Keratinocyte (primary cell): Measurements from ENCODE around the gene POLR1A. TPM values are rescaled to one million over a fixed set of nuclear protein-coding genes. Genes with fewer than 3 reads are reported as not detected.

ENCODE experiments used
- DNase-seq: peaks from one replicate; pipeline ENCODE4 v3.0.0-alpha.2; 2011; ENCODE audit warnings: low read depth, missing footprints, low spot score
- FAIRE-seq: peaks from 2 replicates; lab custom pipeline; 2011; peaks lifted over from hg19 to GRCh38; lab: Jason Lieb, UNC
- H2AFZ ChIP-seq: 2 replicates; pipeline ENCODE4 v1.6.0; 2012; ENCODE audit warnings: low read length, control low read depth, inconsistent platforms; ENCODE audit not compliant: control insufficient read depth
- H3K27ac ChIP-seq: 2 replicates; pipeline ENCODE4 v1.5.1; 2011; ENCODE audit warnings: low read length; ENCODE audit not compliant: control insufficient read depth, insufficient read depth
- H3K27me3 ChIP-seq: 3 replicates; pipeline ENCODE4 v1.6.0; 2011; ENCODE audit warnings: low read length; ENCODE audit not compliant: control insufficient read depth, insufficient read depth; ENCODE audit errors: extremely low read depth
- H3K36me3 ChIP-seq, 2 experiments: 2 replicates in 1 of 2; 3 replicates in 1 of 2; pipeline ENCODE4 v1.5.1; 2011; ENCODE audit warnings: low read length in 2 of 2, mild to moderate bottlenecking in 1 of 2; ENCODE audit not compliant: control insufficient read depth in 2 of 2, insufficient read depth in 2 of 2; ENCODE audit errors: extremely low read depth in 1 of 2
- H3K4me1 ChIP-seq: 3 replicates; pipeline ENCODE4 v1.5.1; 2011; ENCODE audit warnings: low read length; ENCODE audit not compliant: control insufficient read depth, insufficient read depth; ENCODE audit errors: extremely low read depth
- H3K4me2 ChIP-seq: 3 replicates; pipeline ENCODE4 v1.6.0; 2011; ENCODE audit warnings: low read depth, low read length; ENCODE audit not compliant: control insufficient read depth, insufficient read depth; ENCODE audit errors: extremely low read depth
- H3K4me3 ChIP-seq, 3 experiments: fragments of 200-600 bp in 1 of 3; sonication (generic) in 1 of 3; 2 replicates in 2 of 3; 3 replicates in 1 of 3; pipeline ENCODE4 v1.5.1; 2011 to 2016; ENCODE audit warnings: low read length in 3 of 3, mild to moderate bottlenecking in 3 of 3, control low read depth in 2 of 3, inconsistent platforms in 1 of 3, low read depth in 1 of 3, mixed read lengths in 1 of 3, mixed run types in 1 of 3, moderate library complexity in 1 of 3; ENCODE audit not compliant: control insufficient read depth in 2 of 3, insufficient read depth in 2 of 3; ENCODE audit errors: extremely low read depth in 1 of 3
- H3K79me2 ChIP-seq: 2 replicates; pipeline ENCODE4 v1.6.0; 2012; ENCODE audit warnings: low read length; ENCODE audit not compliant: control insufficient read depth, insufficient read depth
- H3K9ac ChIP-seq: 3 replicates; pipeline ENCODE4 v1.6.0; 2011; ENCODE audit warnings: low read length; ENCODE audit not compliant: control insufficient read depth, insufficient read depth; ENCODE audit errors: extremely low read depth
- H3K9me1 ChIP-seq: 3 replicates; pipeline ENCODE4 v1.6.0; 2011; ENCODE audit warnings: low read length; ENCODE audit not compliant: control insufficient read depth, insufficient read depth; ENCODE audit errors: extremely low read depth
- H3K9me3 ChIP-seq: 2 replicates; pipeline ENCODE4 v1.5.1; 2012; ENCODE audit warnings: low read depth, low read length; ENCODE audit not compliant: control insufficient read depth
- H4K20me1 ChIP-seq: 3 replicates; pipeline ENCODE4 v1.6.0; 2011; ENCODE audit warnings: low read length; ENCODE audit not compliant: control insufficient read depth, insufficient read depth; ENCODE audit errors: extremely low read depth
- EZH2 ChIP-seq: IDR thresholded peaks from one replicate; pipeline ENCODE4 v1.6.1; 2012; ENCODE audit warnings: inconsistent platforms, mild to moderate bottlenecking, low read length, moderate library complexity
- dilution Hi-C: fragments of 300-500 bp; cut with MboI; formaldehyde crosslinking; loops from one replicate; pipeline ENCODE4 v1.7.0; 2020; ENCODE audit warnings: low sequenced_read_pairs; ENCODE audit not compliant: extremely low pct_ligation_motif_present
- polyA plus RNA-seq, 5 experiments: library from polyadenylated mRNA; depleted of rRNA in 3 of 5; stranded (reverse) in 3 of 5; stranded (forward) in 1 of 5; unstranded in 1 of 5; fragments of >200 nt; gene quantifications; 1 replicate in 1 of 5; 2 replicates in 3 of 5; 3 replicates in 1 of 5; pipeline versions ENCODE4 v1.2.1 to v1.2.3, GENCODE V29; 2011 to 2012; ENCODE audit warnings: missing spikeins in 2 of 5, low read depth in 1 of 5, low replicate concordance in 1 of 5
- TF ChIP-seq, protein P1 (sequence below), 3 experiments: IDR thresholded peaks in 1 of 3; conservative IDR thresholded peaks in 1 of 3; optimal IDR thresholded peaks in 1 of 3; 2 replicates in 2 of 3; 3 replicates in 1 of 3; pipeline versions ENCODE3 to v1.5.1; 2011; ENCODE audit warnings: low read length in 3 of 3, mild to moderate bottlenecking in 3 of 3, moderate library complexity in 2 of 3, control low read depth in 1 of 3, inconsistent platforms in 1 of 3; ENCODE audit not compliant: insufficient read depth in 2 of 3; ENCODE audit errors: extremely low read depth in 1 of 3

The POLR1A gene
- polyA plus RNA-seq, 1 donor (not counting 4 experiments of a cell fraction or from before 2014, with no cell fraction given) = 16.1 TPM

DNA sequence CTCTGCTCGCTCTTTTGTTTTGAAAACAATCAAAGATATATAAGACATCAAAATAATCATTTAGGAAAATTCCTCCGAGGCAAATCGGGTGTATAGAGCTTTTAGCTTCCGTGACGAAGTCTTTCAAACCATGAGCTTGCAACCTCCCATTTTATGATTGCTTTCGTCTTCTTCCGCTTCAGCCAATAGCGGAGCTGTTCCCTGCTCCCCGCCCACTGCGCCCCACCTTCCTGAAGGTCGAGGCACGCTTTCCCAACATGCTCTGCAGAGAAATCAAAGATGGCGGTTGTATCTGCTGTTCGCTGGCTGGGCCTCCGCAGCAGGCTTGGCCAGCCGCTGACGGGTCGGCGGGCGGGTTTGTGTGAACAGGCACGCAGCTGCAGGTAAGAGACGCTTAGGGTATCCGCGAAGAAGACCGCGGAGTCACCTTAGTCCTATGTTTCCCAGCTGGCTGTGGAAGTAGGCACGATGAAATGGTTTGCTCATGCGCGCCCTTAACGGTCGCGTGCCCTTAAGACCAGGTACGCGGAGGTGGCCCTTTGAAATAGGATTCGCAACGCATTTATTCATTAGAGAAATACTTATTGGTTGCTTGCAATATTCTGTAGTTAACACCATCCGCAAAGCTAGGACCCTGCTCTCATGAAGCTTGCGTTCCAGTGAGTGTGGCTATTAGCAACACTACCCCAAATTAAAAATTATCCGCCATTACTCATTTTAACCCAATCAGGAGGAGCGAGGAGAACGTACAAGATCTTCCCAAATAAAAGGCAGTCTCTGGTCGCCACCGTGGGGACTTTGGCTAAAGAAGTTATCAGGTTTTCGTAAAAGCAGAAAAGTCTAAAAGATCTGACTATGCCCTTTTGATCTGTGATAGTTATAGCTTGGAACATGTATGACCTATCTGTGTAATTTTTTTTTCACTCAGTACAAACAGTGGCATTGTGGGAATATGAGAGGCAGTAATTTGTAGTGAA lies 571 bp upstream of the POLR1A start, which contains the start of gene PTCD3:
Gene PTCD3 (plus strand): TSS at position 267 of the 977 bp plus-strand sequence. CDS start 13 bp downstream, at position 280.
- peak within 1 kb of the TSS; percentile 61 to 99 (median 95) for H3K4me3 ChIP-seq
- H3K4me1 ChIP-seq = peaks cover 16% of the 10 kb centered on the region
- peaks cover 8 to 14% of the 10 kb centered on the region in 2 experiments for H3K36me3 ChIP-seq
- no peak for TF ChIP-seq EZH2
- TF ChIP-seq, protein P1, sequence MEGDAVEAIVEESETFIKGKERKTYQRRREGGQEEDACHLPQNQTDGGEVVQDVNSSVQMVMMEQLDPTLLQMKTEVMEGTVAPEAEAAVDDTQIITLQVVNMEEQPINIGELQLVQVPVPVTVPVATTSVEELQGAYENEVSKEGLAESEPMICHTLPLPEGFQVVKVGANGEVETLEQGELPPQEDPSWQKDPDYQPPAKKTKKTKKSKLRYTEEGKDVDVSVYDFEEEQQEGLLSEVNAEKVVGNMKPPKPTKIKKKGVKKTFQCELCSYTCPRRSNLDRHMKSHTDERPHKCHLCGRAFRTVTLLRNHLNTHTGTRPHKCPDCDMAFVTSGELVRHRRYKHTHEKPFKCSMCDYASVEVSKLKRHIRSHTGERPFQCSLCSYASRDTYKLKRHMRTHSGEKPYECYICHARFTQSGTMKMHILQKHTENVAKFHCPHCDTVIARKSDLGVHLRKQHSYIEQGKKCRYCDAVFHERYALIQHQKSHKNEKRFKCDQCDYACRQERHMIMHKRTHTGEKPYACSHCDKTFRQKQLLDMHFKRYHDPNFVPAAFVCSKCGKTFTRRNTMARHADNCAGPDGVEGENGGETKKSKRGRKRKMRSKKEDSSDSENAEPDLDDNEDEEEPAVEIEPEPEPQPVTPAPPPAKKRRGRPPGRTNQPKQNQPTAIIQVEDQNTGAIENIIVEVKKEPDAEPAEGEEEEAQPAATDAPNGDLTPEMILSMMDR (optimal IDR thresholded peaks at IDR 0.05 in 1 of 3, IDR thresholded peaks at IDR 0.05 in 1 of 3, conservative IDR thresholded peaks at IDR 0.05 in 1 of 3; ENCODE audit: extremely low read depth in 1 of 3, insufficient read depth in 2 of 3, low read length in 3 of 3) = no peak
- H3K27ac ChIP-seq = peak within 1 kb of the TSS; percentile 85
- peak; percentile 69 for DNase-seq
- H4K20me1 ChIP-seq = peaks cover 2% of the 10 kb centered on the region
- no peaks in the 10 kb centered on the region for H3K9me1 ChIP-seq
- H3K9me3 ChIP-seq = no peaks in the 10 kb centered on the region
- dilution Hi-C loops = no loop called here
- peak within 1 kb of the TSS; percentile 96 for H3K4me2 ChIP-seq
- FAIRE-seq = peak; percentile 88
- peak within 1 kb of the TSS; percentile 92 for H3K9ac ChIP-seq
- H3K27me3 ChIP-seq = no peaks in the 10 kb centered on the region
- H3K79me2 ChIP-seq = peaks cover 84% of the 10 kb centered on the region
- H2AFZ ChIP-seq = peak within 1 kb of the TSS; percentile 96

DNA sequence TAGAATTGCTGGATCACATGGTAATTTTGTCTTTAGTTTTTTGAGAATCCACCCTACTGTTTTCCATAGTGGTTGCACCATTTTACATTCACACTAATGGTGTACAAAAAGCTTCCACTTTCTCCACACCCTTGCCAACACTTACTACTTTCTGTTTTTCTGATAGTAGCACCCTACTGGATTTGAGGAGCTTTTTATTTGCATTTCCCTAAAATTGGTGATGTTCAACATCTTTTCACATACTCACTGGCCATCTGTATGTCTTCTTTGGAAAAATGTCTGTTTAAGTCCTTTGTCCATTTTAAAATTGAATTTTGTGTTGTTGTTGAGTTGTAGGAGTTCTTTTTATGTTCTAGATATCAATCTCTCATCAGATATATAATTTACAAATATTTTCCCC lies 3.5 kb downstream of the POLR1A start:
- H3K4me3 ChIP-seq = no peak overlapping the region
- H3K27me3 ChIP-seq = no peaks in the 10 kb centered on the region
- H3K79me2 ChIP-seq = peaks cover 79% of the 10 kb centered on the region
- no peak for TF ChIP-seq EZH2
- TF ChIP-seq, protein P1 (optimal IDR thresholded peaks at IDR 0.05 in 1 of 3, IDR thresholded peaks at IDR 0.05 in 1 of 3, conservative IDR thresholded peaks at IDR 0.05 in 1 of 3; ENCODE audit: extremely low read depth in 1 of 3, insufficient read depth in 2 of 3, low read length in 3 of 3) = no peak
- H3K4me2 ChIP-seq = no peak overlapping the region
- peaks cover 11 to 17% of the 10 kb centered on the region in 2 experiments for H3K36me3 ChIP-seq
- DNase-seq (no peak), FAIRE-seq (no peak)
- no peak overlapping the region for H3K9ac ChIP-seq
- dilution Hi-C loops = no loop called here
- H3K9me3 ChIP-seq = no peaks in the 10 kb centered on the region
- peaks cover 5% of the 10 kb centered on the region for H4K20me1 ChIP-seq
- no peak overlapping the region for H3K27ac ChIP-seq
- H3K9me1 ChIP-seq = no peaks in the 10 kb centered on the region
- no peak overlapping the region for H2AFZ ChIP-seq
- H3K4me1 ChIP-seq = peaks cover 8% of the 10 kb centered on the region
